ENCODE results near the gene RBM15.

Gene RBM15

GRCh38 chr1:110361856-110362255 lies 22.7 kb downstream of the RBM15 start:
- no peak for DNase-seq (ENCODE audit: low read depth)
- no peak overlapping the region for H3K4me3 ChIP-seq (ENCODE audit: low read depth, low read length)
- TF ChIP-seq CTCF (IDR thresholded peaks at IDR 0.05; ENCODE audit: low read depth, low read length, missing control alignments), result no peak

GRCh38 chr1:110364221-110364620 lies 25.0 kb downstream of the RBM15 start:
- H3K4me3 ChIP-seq (ENCODE audit: low read depth, low read length), result no peak overlapping the region
- DNase-seq (ENCODE audit: low read depth), result no peak
- TF ChIP-seq CTCF (IDR thresholded peaks at IDR 0.05; ENCODE audit: low read depth, low read length, missing control alignments), result no peak

GRCh38 chr1:110370827-110371226 lies 31.6 kb downstream of the RBM15 start:
- TF ChIP-seq CTCF (IDR thresholded peaks at IDR 0.05; ENCODE audit: low read depth, low read length, missing control alignments), result no peak
- no peak for DNase-seq (ENCODE audit: low read depth)
- no peak overlapping the region for H3K4me3 ChIP-seq (ENCODE audit: low read depth, low read length)

GRCh38 chr1:110375490-110375889 lies 36.3 kb downstream of the RBM15 start:
- H3K4me3 ChIP-seq (ENCODE audit: low read depth, low read length), result no peak overlapping the region
- TF ChIP-seq CTCF (IDR thresholded peaks at IDR 0.05; ENCODE audit: low read depth, low read length, missing control alignments), result no peak
- DNase-seq (ENCODE audit: low read depth), result no peak

- no peak for DNase-seq (ENCODE audit: low read depth)
- no peak overlapping the region for H3K4me3 ChIP-seq (ENCODE audit: low read depth, low read length)
- no peak for TF ChIP-seq CTCF (IDR thresholded peaks at IDR 0.05; ENCODE audit: low read depth, low read length, missing control alignments)
These were observed 41.6 kb downstream of the RBM15 start for GRCh38 chr1:110380672-110381283.

GRCh38 chr1:110383251-110383990 lies 44.2 kb downstream of the RBM15 start:
- no peak for TF ChIP-seq CTCF (IDR thresholded peaks at IDR 0.05; ENCODE audit: low read depth, low read length, missing control alignments)
- no peak for DNase-seq (ENCODE audit: low read depth)
- no peak overlapping the region for H3K4me3 ChIP-seq (ENCODE audit: low read depth, low read length)

All from GM12864 (cell line).